ENCODE results near the gene CYB5R2.

Gene CYB5R2

GRCh38 chr11:7617032-7617431, 56.3 kb downstream of the CYB5R2 start:
- Histone ChIP-seq H3K4me1 (no peaks in the 10 kb centered on the region), H3K4me3 (ENCODE audit: low read depth, low read length) (no peak overlapping the region), H3K36me3 (no peaks in the 10 kb centered on the region), H3K27me3 (no peaks in the 10 kb centered on the region), H3K9me3 (no peaks in the 10 kb centered on the region)
- DNase-seq: no peak
- no peak for TF ChIP-seq CTCF (IDR thresholded peaks at IDR 0.05; ENCODE audit: low read depth, low read length)

Data from BE2C (cell line).